Activated naive CD4-positive, alpha-beta T cell treated with anti-CD3 and anti-CD28 coated beads, Interleukin-2, amount 50 U/mL, for 72 hours (primary cell): ENCODE measurements around the gene KCNMB2. TPM values are rescaled to one million over a fixed set of nuclear protein-coding genes. Genes with fewer than 3 reads are reported as not detected.
"Not testable (repeated sequence)": the region's sequence is repeated elsewhere in the genome, so short reads cannot be mapped to it uniquely, and the experiment has no call there.

Source experiments
- ATAC-seq, 2 donors: fragments of 150-1000 bp; cut with Tn5 transposase; 2 replicates each; pipeline ENCODE4 v1.10.0; 2021; ENCODE audit warnings: mild to moderate bottlenecking in 2 of 2, moderate library complexity in 2 of 2
- DNase-seq, 2 donors: peaks; one replicate each; pipeline ENCODE4 v3.0.0; 2021 to 2022; ENCODE audit warnings: low spot score in 2 of 2
- H3K27ac Mint-ChIP-seq, 2 donors: one replicate each; pipeline ENCODE4 v1.8.0; 2022; ENCODE audit warnings: mild to moderate bottlenecking in 2 of 2, mixed read lengths in 2 of 2
- H3K36me3 Mint-ChIP-seq, 2 donors: one replicate each; pipeline ENCODE4 v1.8.0; 2022; ENCODE audit warnings: mixed read lengths in 2 of 2
- H3K9me3 Mint-ChIP-seq, 2 donors: one replicate each; pipeline ENCODE4 v1.8.0; 2022; ENCODE audit warnings: mixed read lengths in 2 of 2
- total RNA-seq, 2 donors: library from RNA; stranded (reverse); gene quantifications; one replicate each; pipeline ENCODE4 v1.2.3, GENCODE V29; 2022

Gene KCNMB2
- total RNA-seq, 2 donors from 2014 or later = not detected

DNA sequence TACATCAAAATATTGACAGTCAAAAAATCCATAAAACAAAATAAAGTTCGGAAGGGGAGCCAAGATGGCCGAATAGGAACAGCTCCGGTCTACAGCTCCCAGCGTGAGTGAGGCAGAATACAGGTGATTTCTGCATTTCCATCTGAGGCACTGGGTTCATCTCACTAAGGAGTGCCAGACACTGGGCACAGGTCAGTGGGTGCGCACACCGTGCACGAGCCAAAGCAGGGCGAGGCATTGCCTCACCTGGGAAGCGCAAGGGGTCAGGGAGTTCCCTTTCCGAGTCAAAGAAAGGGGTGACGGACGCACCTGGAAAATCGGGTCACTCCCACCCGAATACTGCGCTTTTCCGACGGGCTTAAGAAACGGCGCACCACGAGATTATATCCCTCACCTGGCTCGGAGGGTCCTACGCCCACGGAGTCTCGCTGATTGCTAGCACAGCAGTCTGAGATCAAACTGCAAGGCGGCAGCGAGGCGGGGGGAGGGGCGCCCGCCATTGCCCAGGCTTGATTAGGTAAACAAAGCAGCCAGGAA is 323.7 kb downstream of the KCNMB2 start:
- H3K9me3 Mint-ChIP-seq, H3K36me3 Mint-ChIP-seq, DNase-seq, ATAC-seq, H3K27ac Mint-ChIP-seq: not testable (repeated sequence)

- no peaks in the 10 kb centered on the region for H3K9me3 Mint-ChIP-seq
- DNase-seq = no peak
- no peak overlapping the region for H3K27ac Mint-ChIP-seq
- no peaks in the 10 kb centered on the region for H3K36me3 Mint-ChIP-seq
- no peak for ATAC-seq
These were observed 332.4 kb downstream of the KCNMB2 start for GRCh38 chr3:178868681-178869080.

- DNase-seq (no peak), ATAC-seq (no peak)
- Mint-ChIP-seq H3K27ac (peak overlapping the region in 1 of 2 donors; percentile 45), H3K36me3 (no peaks in the 10 kb centered on the region), H3K9me3 (no peaks in the 10 kb centered on the region)
These were observed 333.8 kb downstream of the KCNMB2 start for GRCh38 chr3:178870085-178870484.

DNA sequence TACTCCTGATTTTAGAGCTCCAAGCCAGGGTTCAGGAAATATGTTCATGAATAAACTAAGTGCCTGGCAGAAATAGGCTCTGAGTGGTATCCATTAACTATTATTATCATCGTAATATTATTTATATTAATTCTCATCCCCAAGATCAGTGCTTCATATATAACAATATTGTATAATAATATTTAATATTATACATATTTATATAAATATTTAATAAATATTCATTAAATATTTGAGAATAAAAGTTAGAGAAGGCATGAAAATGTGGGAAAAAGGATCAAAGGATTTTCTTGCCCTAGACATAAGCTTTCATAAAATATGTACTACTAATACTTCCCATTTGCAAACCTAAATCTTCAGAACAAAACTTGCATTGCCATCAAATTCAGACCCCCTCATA is 338.9 kb downstream of the KCNMB2 start:
- ATAC-seq (no peak), DNase-seq (no peak)
- Mint-ChIP-seq H3K27ac (no peak overlapping the region), H3K36me3 (no peaks in the 10 kb centered on the region), H3K9me3 (no peaks in the 10 kb centered on the region)

DNA sequence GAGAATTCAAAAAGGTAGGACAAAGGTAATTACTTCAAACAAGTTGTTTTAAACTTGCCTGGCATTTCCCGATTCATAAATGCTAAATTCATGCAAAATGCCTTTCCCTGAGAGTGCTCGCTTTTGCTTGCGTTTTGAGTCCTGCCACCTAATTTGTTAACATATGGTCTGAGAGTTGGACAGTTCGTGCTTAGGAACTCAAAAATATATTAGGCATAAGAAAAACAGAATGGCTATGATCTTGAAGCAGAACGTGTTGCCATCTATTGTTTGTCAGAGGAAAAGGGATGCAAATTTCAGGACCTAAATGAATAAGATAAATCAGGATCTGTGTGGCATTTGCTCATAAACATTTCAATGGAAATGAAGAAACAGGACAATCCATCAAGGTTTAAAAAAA is 339.6 kb downstream of the KCNMB2 start:
- ATAC-seq (no peak), DNase-seq (no peak)
- Mint-ChIP-seq H3K27ac (no peak overlapping the region), H3K9me3 (no peaks in the 10 kb centered on the region), H3K36me3 (no peaks in the 10 kb centered on the region)

- Mint-ChIP-seq H3K9me3 (peaks cover 0 to 6% of the 10 kb centered on the region in 2 donors), H3K36me3 (peaks cover 0 to 6% of the 10 kb centered on the region in 2 donors), H3K27ac (no peak overlapping the region)
- DNase-seq (no peak), ATAC-seq (no peak)
These were observed 344.0 kb downstream of the KCNMB2 start for GRCh38 chr3:178880274-178880673.
